C4-2B (cell line): ENCODE results near the gene KRT3.

Source experiments
- H3K27ac ChIP-seq: fragments of 450-650 bp; 2 replicates; pipeline ENCODE4 v1.5.1; 2017
- CTCF ChIP-seq: fragments of 450-650 bp; conservative IDR thresholded peaks from 2 replicates; pipeline ENCODE4 v1.5.1; 2017; ENCODE audit warnings: mild to moderate bottlenecking
- ZFX ChIP-seq: fragments of 450-650 bp; IDR thresholded peaks from 2 replicates; pipeline ENCODE4 v1.6.1; 2017

KRT3 gene

GRCh38 chr12:52771505-52771904 is 24.4 kb downstream of the KRT3 start:
- TF ChIP-seq CTCF: no peak
- TF ChIP-seq ZFX: no peak
- no peak overlapping the region for H3K27ac ChIP-seq

- TF ChIP-seq ZFX (no peak), CTCF (no peak)
- no peak overlapping the region for H3K27ac ChIP-seq
Observed at GRCh38 chr12:52771088-52771487, 24.8 kb downstream of the KRT3 start.

- no peak overlapping the region for H3K27ac ChIP-seq
- TF ChIP-seq ZFX: no peak
- TF ChIP-seq CTCF: no peak
Observed at GRCh38 chr12:52769946-52770345, 26.0 kb downstream of the KRT3 start.

GRCh38 chr12:52769354-52769753 is 26.6 kb downstream of the KRT3 start:
- H3K27ac ChIP-seq: no peak overlapping the region
- TF ChIP-seq ZFX: no peak
- TF ChIP-seq CTCF: no peak

GRCh38 chr12:52768479-52769200 is 27.3 kb downstream of the KRT3 start:
- H3K27ac ChIP-seq: no peak overlapping the region
- TF ChIP-seq CTCF (no peak), ZFX (no peak)

GRCh38 chr12:52767427-52767826 is 28.5 kb downstream of the KRT3 start:
- no peak for TF ChIP-seq ZFX
- TF ChIP-seq CTCF: no peak
- H3K27ac ChIP-seq: no peak overlapping the region

- TF ChIP-seq ZFX (no peak), CTCF (no peak)
- no peak overlapping the region for H3K27ac ChIP-seq
Observed at GRCh38 chr12:52767020-52767379, 28.9 kb downstream of the KRT3 start.
